ENCODE data around the gene ZNF324.
"Not testable (repeated sequence)": the region's sequence is repeated elsewhere in the genome, so short reads cannot be mapped to it uniquely, and the experiment has no call there.

The ZNF324 gene

DNA sequence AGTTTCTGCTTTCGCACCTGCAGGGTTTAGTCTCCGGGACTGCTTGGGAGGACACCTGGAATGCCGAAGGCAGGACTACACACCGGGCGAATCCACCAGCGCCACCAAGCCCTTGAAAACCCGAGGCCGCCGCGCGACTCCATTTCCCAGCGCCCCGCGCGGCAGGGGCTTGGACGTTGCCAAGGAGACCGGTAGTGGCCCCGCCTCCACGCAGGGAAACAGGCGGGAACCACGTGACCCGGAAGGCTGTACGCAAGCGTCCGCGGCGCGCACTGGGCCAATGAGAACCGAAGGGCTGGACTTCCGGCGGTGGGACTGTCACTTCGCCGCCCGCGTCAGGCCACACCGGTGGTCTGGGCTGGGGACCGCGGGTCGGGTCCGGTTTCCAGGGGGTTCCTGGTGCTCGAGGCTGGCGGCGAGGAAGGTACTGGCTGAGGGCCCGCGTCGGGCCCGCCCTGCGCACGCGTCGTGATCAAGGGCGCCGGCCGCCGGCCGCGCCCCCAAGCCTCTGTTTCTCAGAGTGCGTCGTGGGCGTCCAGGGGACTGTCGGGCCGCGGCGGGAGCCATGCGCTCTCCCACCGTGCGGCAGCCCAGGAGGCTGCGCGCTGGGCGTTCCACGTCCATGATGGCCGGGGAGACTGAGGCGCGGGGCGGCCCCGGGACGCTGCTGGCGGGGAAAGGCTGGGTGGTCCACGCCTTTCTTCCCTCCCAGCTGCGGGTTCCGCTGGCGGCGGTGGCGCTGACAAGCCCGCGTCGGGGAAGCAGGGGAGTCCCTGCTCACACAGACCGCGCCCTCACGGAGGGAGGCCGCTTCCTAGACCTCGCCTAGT, at the start of gene ZNF324:
Gene ZNF324 (plus strand): TSS at position 321 of the 830 bp plus-strand sequence. CDS start 2,106 bp downstream, outside the sequence.
- DNase-seq, result peak; percentile 87

DNA sequence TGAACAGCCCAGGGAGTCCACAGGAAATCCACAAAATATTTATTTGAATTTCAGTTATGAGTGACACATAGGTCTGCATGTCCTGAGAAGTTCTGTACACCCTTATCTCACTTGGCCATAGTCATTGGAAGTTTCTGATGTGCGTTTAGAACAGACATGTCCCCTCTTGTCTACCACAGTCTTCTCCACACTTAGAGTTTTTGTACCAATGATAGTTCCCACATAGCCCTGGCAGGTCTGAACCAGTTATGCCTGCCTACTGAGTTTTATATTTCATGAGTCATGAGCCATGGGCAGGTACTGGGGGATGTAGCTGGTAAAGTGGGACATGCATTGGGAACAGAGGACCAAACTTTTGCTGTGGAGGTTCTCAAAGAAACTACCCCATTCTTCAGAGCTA, 38.3 kb upstream of the ZNF324 start:
- DNase-seq, result no peak

DNA sequence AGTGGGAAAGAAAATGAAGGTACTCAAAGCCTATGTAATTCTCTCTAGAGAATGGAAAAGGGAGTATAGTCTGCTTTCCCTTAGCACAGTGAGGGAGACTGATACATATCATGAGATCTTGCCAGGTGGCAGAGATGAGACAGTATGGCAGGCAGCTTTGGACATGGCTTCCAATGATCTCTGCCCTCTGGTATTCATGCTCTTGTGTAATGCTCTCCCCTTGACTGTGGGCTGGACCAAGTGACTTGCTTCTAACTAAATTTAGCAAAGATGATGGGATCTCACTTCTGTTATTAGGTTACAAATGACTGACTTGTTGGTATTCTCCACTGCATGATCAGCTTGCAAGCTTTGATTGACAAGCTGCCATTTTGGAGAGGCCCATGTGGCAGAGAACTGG, 37.1 kb upstream of the ZNF324 start:
- no peak for DNase-seq

DNA sequence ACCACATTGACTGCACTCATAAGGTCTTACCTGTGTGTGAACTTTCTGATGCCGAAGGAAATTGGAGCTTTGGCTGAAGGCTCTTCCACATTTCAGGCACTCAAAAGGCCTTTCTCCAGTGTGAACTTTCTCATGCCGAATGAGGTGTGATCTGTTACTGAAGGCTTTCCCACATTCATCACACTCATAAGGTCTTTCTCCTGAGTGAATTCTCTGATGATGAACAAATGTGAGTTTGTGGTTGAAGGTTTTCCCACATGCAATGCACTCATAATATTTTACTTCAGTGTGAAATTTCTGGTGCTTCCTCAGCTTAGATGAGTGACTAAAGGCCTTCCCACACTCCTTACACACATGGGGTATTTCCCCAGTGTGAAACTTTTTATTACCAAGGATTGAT, 32.7 kb upstream of the ZNF324 start:
- no peak for DNase-seq

DNA sequence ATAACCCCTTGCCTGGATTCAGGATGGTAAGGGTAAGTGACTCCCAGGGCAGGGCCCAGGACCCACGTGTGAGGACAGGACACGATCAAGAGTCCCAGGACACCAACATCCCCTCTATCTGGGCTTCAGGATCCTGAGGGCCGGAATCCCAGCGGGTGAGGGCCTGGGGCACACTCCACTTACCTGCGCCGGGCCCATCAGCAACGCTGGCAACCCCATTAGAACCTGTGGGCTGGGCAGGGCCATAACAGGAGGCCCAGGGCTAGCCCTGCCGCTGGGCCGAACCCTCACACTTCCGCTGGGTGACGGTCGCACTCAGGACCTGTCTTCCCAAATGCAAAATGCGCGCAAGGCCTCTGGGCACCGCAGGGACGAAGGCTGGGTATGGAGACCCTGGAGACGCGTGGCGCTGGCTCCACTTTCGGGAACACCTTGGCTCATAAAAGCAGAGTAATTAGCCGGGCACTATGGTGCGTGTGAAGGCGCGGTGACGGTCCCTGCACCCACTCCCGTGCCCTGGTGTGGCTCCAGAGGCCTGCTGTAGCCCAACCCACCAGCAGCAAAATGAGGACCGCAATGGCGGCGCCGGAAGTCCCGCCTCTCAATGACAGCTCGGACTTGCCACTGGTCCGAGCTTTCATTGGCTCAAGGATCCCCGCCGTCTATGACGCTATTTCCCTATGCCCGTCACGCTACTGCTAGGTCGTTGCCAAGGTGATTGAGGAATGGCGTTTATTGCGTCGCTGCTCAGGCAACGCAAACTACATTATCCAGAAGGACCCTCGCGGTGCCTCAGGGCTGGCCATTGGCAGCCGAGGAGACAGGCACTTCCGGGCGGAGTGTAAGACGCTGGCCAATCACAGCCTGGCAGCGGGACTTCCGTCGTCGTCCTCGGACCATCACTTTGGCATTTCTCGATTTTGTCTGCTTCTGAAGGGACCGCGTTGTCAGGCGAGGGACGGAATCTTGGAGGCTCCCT, 27.0 kb upstream of the ZNF324 start, which contains the start of gene ZNF132:
Gene ZNF132 (minus strand): TSS at position 578 of the 979 bp plus-strand sequence. CDS start 332 bp downstream, at position 246.
- no peak for DNase-seq

DNA sequence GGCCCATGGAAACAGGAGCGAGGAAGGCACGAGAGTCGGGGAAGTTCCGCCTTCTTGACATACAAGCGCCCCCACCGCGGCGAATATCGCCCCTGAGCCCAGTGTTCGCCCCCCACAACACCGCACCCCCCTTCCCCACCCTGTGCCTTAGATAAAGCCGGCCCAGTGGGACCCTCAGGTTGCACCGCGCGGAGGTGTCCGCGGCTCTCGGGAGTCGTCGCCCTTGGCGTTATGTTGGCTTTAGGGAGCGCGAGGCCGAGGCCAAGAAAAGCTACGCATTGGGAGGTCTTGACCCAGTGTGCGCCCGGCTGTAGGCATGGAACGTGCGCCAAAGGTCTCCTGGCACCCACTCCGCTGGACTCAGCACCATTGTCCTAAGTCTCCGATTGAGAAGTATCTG, 26.3 kb upstream of the ZNF324 start:
- no peak for DNase-seq

DNA sequence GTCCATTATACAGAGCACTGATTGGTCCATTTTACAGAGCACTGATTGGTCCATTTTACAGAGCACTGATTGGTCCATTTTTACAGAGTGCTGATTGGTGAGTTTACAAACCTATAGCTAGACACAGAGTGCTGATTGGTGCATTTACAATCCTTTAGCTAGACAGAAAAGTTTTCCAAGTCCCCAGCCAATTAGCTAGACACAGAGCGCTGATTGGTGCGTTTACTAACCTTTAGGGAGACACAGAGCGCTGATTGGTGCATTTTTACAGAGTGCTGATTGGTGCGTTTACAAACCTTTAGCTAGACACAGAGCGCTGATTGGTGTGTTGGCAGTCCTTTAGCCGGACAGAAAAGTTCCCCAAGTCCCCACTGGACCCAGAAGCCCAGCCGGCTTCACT, 23.9 kb upstream of the ZNF324 start:
- not testable (repeated sequence) for DNase-seq

DNA sequence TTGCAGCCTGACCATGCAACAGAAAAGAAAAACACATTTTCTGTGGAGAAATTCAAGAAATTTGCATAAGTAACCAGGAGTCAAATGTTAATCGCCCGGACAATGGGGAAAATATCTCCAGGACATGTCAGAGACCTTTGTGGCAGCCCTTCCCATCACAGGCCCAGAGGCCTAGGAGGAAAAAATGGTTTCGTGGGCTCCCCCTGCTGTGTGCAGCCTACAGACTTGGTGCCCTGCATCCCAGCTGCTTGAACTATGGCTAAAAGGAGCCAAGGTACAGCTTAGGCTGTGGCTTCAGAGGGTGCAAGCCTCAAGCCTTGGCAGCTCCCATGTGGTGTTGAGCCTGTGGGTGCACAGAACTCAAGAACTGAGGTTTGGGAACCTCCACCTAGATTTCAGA, 18.0 kb upstream of the ZNF324 start:
- DNase-seq, result not testable (repeated sequence)

DNA sequence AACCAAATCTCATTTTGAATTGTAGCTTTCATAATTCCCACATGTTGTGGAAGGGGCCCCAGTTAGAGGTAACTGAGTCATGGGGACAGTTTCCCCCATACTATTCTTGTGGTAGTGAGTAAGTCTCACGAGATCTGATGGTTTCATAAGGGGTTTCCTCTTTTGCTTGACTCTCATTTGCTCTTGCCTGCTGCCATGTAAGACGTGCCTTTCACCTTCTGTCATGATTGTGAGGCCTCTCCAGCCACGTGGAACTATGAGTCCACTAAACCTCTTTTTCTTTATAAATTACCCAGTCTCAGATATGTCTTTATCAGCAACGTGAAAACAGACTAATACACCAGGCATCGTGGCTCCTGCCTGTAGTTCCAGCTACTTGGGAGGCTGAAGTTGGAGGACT, 16.9 kb upstream of the ZNF324 start:
- DNase-seq, result not testable (repeated sequence)

DNA sequence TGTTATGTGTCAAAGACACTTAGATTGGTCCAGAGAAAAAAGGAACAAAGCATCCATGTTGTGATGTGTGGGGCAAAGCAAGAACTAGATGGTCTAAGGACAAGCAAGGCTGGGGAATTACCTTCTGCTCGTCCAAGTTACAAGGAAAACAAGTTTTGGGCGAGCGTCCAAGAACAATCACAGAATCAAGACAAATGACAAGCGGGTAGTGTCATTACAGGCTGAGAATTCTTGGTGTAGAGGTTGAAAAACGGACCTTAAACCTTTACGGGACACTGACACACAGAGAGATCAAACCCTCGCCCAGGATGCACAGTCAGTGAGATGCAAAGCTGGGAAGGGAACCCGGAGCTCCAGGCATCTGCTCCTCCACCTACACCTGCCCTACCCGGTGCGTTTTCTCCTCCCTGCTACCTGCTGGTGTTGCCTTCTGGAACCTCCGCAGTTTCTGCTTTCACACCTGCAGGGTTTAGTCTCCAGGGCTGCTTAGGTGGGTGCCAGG, 16.0 kb upstream of the ZNF324 start:
- DNase-seq, result no peak

DNA sequence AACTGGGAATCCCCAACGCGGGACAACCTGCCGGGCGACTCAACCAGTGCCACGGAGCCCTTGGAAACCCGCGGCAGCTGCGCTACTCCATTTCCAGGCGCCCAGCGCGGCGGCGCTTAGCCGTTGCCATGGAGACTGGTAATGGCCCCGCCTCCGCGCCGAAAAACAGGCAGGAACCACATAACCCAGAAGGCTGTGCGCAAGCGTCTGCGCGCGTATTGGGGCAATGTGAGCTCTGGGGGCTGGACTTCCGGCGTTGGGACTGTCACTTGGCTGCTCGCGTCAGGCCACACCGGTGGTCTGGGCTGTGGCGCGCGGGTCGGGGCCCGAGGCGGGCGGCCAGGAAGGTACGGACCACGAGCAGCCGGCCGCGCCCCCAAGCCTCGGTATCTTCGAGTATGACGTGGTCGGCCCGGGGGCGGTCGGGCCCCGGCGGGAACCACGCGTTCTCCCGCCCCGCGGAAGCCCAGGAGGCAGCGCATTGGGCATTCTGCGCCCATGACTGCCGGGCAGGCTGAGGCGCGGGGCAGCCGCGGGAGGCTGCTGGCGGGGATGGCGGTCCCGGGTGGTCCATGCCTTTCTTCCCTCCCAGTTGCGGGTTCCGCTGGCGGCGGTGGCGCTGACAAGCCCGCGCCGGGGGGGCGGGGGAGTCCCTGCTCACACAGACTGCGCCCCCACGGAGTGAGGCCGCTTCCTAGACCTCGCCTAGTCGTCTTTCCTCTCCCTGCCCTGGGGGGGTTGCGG, 15.3 kb upstream of the ZNF324 start, which contains the start of gene ZNF324B:
Gene ZNF324B (plus strand): TSS at position 265 of the 744 bp plus-strand sequence. CDS start 2,080 bp downstream, outside the sequence.
- DNase-seq, result peak; percentile 73

DNA sequence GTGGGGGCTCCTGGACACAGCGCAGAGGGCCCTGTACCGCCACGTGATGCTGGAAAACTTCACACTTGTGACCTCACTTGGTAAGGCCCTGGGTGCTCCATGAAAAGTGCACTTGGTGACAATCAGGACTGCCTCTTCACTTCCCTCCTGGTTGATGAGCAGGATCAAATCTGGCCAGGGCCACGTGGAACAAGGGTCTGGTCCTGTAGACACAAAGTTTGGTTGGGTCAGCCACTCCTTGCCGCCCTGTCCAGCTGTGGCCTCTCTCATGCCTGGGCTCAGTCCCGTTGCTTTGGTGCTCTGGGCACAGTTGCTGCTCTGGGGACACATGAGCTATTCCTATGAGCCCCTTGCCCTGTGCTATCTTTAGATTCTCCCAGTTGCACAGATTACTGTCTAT, 13.1 kb upstream of the ZNF324 start:
- DNase-seq, result no peak

DNA sequence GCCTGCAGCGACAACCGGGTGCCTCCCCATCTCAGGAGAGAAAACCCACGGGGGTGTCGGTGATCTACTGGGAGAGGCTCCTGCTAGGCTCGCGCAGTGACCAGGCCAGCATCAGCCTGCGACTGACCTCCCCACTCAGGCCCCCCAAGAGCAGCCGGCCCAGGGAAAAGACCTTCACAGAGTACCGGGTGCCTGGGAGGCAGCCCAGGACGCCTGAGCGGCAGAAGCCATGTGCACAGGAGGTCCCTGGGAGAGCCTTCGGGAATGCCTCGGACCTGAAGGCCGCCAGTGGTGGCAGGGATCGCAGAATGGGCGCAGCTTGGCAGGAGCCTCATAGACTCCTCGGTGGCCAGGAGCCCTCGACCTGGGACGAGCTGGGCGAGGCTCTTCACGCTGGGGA, 11.6 kb upstream of the ZNF324 start:
- no peak for DNase-seq

DNA sequence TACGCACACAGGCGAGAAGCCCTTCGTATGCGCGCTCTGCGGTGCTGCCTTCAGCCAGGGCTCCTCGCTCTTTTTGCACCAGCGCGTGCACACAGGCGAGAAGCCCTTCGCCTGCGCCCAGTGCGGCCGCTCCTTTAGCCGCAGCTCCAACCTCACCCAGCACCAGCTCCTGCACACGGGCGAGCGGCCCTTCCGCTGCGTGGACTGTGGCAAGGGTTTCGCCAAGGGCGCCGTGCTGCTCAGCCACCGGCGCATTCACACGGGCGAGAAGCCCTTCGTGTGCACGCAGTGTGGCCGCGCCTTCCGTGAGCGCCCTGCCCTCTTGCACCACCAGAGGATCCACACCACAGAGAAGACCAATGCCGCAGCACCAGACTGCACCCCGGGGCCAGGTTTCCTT, 10.8 kb upstream of the ZNF324 start:
- no peak for DNase-seq

DNA sequence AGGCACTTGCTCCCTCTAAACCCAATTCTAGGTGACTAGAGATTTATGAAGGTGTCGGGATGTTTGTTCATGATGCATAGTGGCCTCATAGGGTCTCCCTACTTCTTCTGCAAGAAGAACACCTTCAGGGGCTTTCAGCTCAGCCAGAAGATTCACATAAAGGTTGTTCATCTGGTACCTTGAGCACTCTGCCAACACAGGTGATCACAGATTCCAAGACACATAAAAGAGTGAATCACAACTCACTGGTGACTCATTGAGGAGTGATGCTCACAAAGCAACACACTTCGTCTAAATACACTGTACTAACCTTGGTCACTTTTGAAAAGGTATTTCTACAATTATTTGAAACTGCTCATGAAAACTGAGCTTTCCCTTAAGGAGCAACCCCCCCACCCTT, 6.8 kb upstream of the ZNF324 start:
- DNase-seq, result no peak

DNA sequence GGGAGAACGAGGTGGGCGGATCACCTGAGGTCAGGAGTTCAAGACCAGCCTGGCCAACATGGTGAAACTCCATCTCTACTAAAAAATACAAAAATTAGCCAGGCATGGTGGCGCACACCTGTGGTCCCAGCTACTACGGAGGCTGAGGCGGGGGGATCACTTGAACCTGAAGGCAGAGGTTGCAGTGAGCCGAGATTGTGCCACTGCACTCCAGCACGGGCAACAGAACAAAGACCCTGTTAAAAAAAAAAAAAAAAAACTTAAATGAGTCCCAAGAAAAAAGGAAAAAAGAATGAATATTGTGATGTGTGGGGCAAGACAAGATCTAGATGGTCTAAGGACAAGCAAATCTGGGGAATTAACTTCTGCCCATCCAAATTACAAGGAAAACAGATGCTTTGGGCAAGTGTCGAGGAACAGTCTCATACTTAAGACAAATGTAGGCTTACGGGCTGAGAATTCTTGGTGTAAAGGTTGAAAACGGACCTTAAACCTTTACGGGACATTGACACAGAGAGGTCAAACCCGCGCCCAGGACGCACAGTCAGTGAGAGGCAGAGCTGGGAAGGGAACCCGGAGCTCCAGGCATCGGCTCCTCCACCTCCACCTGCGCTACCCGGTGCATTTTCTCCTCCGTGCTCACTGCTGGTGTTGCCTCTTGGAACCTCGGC, 656 bp upstream of the ZNF324 start:
- no peak for DNase-seq

DNA sequence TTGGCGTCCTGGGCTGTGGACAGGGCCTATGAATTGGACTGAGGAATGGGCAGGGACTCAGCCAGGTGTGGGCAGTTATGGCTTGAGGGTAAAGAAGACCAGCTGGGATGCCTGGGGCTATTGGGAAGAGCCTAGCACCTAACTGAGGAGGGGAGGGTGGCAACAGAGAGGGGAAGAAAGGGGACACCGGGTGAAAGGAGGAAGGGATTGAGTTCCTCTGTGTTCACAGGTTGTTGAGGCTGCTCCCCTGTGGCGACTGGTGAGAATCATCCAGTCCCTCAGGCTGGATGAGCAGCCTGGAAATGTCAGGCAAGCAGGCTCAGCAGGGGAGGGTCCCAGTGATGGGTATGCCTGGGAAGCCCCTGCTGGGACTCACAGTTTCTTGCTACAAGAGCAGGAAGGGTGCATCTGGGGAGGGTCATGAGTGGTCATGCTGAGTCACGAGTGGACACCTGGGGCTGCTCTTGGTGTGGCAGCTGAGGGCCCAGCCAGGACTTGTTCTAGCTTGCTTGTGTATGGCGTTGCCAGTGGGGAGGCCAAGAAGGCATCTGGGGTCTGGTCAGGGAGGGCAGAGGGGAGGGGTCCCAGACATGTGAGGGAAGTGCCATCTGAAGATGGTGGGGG, 1.4 kb downstream of the ZNF324 start:
- no peak for DNase-seq

DNA sequence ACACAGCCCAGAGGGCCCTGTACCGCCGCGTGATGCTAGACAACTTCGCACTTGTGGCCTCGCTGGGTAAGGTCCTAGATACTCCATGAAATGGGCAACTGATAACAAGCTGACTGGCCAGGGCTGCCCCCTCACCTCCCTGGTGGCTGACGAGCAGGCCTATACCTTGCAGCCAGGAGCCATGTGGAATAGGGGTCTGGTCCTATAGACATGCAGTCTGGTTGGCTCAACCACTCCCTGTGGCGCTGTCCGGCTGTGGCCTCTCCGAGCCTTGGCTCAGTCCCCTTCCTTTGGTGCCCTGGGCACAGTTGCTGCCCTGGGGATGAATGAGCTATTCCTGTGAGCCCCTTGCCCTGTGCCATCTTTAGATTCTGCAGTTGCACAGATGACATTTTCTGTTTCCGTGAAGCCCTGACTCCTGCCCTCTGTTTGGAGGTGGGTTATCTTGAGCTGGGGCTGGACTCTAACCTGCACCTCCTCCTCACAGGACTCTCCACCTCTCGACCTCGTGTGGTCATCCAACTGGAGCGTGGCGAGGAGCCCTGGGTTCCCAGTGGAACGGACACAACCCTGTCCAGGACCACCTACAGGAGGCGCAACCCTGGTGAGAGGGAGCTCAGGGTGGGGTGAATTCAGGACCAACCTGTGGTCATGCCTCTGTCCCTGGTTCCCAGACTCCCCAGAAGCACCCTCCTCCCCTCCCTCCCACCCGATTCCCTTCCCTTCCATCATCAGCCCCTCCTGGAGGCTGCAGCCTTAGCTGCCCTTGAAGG, 2.5 kb downstream of the ZNF324 start:
- DNase-seq, result no peak

DNA sequence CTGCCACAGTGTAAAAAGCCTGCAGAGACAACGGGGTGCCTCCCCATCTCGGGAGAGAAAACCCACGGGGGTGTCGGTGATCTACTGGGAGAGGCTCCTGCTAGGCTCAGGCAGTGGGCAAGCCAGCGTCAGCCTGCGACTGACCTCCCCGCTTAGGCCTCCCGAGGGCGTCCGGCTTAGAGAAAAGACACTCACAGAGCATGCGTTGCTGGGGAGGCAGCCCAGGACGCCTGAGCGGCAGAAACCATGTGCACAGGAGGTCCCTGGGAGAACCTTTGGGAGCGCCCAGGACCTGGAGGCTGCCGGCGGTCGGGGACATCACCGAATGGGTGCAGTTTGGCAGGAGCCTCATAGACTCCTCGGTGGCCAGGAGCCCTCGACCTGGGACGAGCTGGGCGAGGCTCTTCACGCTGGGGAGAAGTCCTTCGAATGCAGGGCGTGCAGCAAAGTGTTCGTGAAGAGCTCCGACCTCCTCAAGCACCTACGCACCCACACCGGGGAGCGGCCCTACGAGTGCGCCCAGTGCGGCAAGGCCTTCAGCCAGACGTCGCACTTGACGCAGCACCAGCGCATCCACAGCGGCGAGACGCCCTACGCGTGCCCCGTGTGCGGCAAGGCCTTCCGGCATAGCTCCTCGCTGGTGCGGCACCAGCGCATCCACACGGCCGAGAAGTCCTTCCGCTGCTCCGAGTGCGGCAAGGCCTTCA, 4.1 kb downstream of the ZNF324 start:
- not testable (repeated sequence) for DNase-seq

DNA sequence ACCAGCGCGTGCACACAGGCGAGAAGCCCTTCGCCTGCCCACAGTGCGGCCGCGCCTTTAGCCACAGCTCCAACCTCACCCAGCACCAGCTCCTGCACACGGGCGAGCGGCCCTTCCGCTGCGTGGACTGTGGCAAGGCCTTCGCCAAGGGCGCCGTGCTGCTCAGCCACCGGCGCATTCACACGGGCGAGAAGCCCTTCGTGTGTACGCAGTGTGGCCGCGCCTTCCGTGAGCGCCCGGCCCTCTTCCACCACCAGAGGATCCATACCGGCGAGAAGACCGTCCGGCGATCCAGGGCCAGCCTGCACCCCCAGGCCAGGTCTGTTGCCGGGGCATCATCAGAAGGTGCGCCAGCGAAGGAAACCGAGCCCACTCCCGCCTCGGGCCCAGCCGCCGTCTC, 4.9 kb downstream of the ZNF324 start:
- no peak for DNase-seq

All from 8988T (cell line).